Left lung (tissue), 10 donors: ENCODE measurements around the gene EMD. TPM values are rescaled to one million over a fixed set of nuclear protein-coding genes. Genes with fewer than 3 reads are reported as not detected.

Source experiments
- ATAC-seq: fragments of 200-7000 bp; cut with Tn5 transposase; one replicate; pipeline ENCODE4 v1.9.1; 2020; ENCODE audit warnings: moderate library complexity
- DNase-seq, 4 donors: peaks; one replicate each; pipeline ENCODE4 v3.0.0-alpha.2; 2013 to 2020
- H3K27ac ChIP-seq, 2 donors: fragments of 200-600 bp; sonication (generic) in 1 of 2; one replicate each; pipeline versions ENCODE4 v1.5.0 to v1.8.0; 2020 to 2021
- H3K27me3 ChIP-seq, 2 donors: fragments of 200-600 bp; sonication (generic) in 1 of 2; one replicate each; pipeline versions ENCODE4 v1.5.0 to v1.8.0; 2020 to 2021
- H3K36me3 ChIP-seq, 2 donors: fragments of 200-600 bp; sonication (generic) in 1 of 2; one replicate each; pipeline versions ENCODE4 v1.5.0 to v1.8.0; 2020 to 2021
- H3K4me1 ChIP-seq, 2 donors: fragments of 200-600 bp; one replicate each; pipeline ENCODE4 v1.8.0; 2021
- H3K4me3 ChIP-seq, 2 donors: fragments of 200-600 bp; sonication (generic) in 1 of 2; one replicate each; pipeline versions ENCODE4 v1.5.0 to v1.8.0; 2020 to 2021; ENCODE audit warnings: mild to moderate bottlenecking in 1 of 2
- H3K9me3 ChIP-seq, 2 donors: fragments of 200-600 bp; sonication (generic) in 1 of 2; one replicate each; pipeline versions ENCODE4 v1.5.0 to v1.8.0; 2020 to 2021
- intact Hi-C, 2 donors: fragments of 100-400 bp; cut with DNase I; formaldehyde crosslinking; loops; one replicate each; pipeline versions ENCODE4 v1.11.2 to v1.14.2; 2022
- polyA plus RNA-seq, 6 donors: library from polyadenylated mRNA; unstranded; fragments of 120-200 nt; gene quantifications; one replicate each; pipeline ENCODE4 v1.2.1, GENCODE V29; 2013; ENCODE audit not compliant: insufficient read length in 6 of 6
- total RNA-seq, 2 donors: library from RNA; stranded (reverse); fragmentation: NEBNext Ultra II Directional; extraction: Animal tissue kit (Norgen Biotek cat#: 25700); gene quantifications; one replicate each; pipeline ENCODE4 v1.2.1, GENCODE V29; 2021
- TF ChIP-seq, protein P1 (sequence below), 2 donors: fragments of 200-600 bp; sonication (generic) in 1 of 2; IDR thresholded peaks; one replicate each; pipeline versions ENCODE4 v1.5.0 to v1.8.0; 2021; ENCODE audit warnings: antibody characterized with exemption in 2 of 2
- donor health status: DM: no; HTN: yes; CAD: no.
- donor health status: DM: no; HTN: no; CAD: no.

Gene EMD
- total and polyA plus RNA-seq, 8 donors: 50.1 to 77.1 (median 64.1) TPM

DNA sequence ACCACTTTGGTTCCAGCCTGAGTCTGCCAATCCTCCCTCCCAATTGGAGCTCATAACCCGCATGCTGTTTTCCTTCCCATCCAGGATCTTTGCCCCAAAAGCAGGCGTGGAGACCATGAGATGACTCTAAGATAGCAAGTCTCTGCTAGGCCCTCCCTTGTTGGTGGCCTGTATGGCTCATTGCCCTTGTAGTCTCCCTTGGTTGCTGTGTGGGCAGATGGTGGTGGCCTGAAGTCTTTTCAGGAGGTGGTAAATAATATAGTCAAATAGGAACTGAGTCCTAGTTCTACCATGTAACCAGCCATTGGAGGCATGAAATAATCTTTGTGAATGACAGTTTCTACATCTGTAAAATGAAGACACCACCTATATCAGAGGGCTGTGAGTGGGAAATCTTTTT lies 50.6 kb downstream of the EMD start:
- Histone ChIP-seq H3K9me3 (no peaks in the 10 kb centered on the region), H3K27ac (peak overlapping the region in 1 of 2 donors; percentile 85), H3K27me3 (no peaks in the 10 kb centered on the region), H3K4me1 (peaks cover 0 to 35% of the 10 kb centered on the region in 2 donors), H3K4me3 (peak overlapping the region in 1 of 2 donors; percentile 80), H3K36me3 (peaks cover 0 to 31% of the 10 kb centered on the region in 2 donors)
- ATAC-seq (no peak), DNase-seq (no peak)
- intact Hi-C loops: no loop called here
- TF ChIP-seq, protein P1, sequence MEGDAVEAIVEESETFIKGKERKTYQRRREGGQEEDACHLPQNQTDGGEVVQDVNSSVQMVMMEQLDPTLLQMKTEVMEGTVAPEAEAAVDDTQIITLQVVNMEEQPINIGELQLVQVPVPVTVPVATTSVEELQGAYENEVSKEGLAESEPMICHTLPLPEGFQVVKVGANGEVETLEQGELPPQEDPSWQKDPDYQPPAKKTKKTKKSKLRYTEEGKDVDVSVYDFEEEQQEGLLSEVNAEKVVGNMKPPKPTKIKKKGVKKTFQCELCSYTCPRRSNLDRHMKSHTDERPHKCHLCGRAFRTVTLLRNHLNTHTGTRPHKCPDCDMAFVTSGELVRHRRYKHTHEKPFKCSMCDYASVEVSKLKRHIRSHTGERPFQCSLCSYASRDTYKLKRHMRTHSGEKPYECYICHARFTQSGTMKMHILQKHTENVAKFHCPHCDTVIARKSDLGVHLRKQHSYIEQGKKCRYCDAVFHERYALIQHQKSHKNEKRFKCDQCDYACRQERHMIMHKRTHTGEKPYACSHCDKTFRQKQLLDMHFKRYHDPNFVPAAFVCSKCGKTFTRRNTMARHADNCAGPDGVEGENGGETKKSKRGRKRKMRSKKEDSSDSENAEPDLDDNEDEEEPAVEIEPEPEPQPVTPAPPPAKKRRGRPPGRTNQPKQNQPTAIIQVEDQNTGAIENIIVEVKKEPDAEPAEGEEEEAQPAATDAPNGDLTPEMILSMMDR (IDR thresholded peaks at IDR 0.05): no peak

DNA sequence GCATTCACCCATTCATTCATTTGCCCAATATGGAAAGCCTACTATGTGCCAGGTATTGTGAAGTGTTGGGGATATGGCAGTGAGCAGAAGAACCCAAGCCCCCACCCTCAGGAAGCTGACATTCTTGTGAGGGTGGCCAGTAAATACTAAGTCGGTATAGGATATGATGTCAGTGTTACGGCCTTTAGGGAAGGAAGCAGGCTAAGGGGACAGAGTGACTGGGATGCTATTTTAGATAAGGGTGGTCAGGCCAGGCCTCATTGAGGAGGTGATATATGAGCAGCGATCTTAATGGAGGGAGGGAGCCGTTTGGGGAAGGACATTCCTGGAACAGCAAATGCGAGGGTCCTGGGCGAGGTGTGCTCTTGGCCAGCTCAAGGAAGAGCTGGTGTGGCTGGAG lies 51.4 kb downstream of the EMD start:
- H3K4me3 ChIP-seq: peak overlapping the region in 1 of 2 donors; percentile 80
- ATAC-seq (no peak), DNase-seq (no peak)
- intact Hi-C loops: no loop called here
- peak overlapping the region; percentile 39 to 80 for H3K27ac ChIP-seq
- peaks cover 0 to 35% of the 10 kb centered on the region in 2 donors for H3K4me1 ChIP-seq
- no peaks in the 10 kb centered on the region for H3K9me3 ChIP-seq
- no peaks in the 10 kb centered on the region for H3K27me3 ChIP-seq
- TF ChIP-seq, protein P1 (IDR thresholded peaks at IDR 0.05): no peak
- peaks cover 0 to 38% of the 10 kb centered on the region in 2 donors for H3K36me3 ChIP-seq

DNA sequence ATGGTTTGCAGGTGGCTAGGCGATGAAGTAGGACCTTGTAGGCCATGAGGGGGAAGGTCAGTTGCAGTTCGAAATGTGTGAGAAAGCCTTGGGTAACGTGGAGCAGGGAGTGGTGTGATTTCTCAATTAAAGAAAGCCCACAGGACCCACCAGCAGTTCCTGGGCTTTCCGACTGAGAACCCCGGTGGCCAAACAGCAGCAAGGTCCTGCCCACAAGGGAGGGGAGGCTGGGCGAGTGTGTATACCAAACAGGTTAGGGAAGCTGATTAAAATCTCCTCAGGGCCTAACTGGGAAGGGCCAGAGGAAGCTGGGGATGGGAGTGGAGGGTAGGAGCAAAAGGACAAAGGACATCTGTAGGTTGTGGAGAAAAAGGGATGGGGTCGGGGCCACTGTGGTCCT lies 51.8 kb downstream of the EMD start:
- Histone ChIP-seq H3K4me3 (peak overlapping the region in 1 of 2 donors; percentile 80), H3K4me1 (peaks cover 0 to 37% of the 10 kb centered on the region in 2 donors), H3K9me3 (no peaks in the 10 kb centered on the region), H3K27me3 (no peaks in the 10 kb centered on the region), H3K36me3 (peaks cover 0 to 43% of the 10 kb centered on the region in 2 donors), H3K27ac (peak overlapping the region; percentile 39 to 80)
- intact Hi-C loops: no loop called here
- ATAC-seq: no peak
- TF ChIP-seq, protein P1 (IDR thresholded peaks at IDR 0.05): no peak
- DNase-seq: no peak

Other genes starting within 250 kb of the EMD start
- gene OPN1LW, start 235.1 kb upstream of the EMD start, total RNA-seq: not detected
- gene OPN1LW, start 235.1 kb upstream of the EMD start, polyA plus RNA-seq: not detected
- gene OPN1MW, start 196.7 kb upstream of the EMD start, total RNA-seq: not detected
- not detected for gene OPN1MW, start 196.7 kb upstream of the EMD start, polyA plus RNA-seq
- gene OPN1MW2, start 159.5 kb upstream of the EMD start, total RNA-seq: not detected
- gene OPN1MW2, start 159.5 kb upstream of the EMD start, polyA plus RNA-seq: not detected
- gene OPN1MW3, start 121.7 kb upstream of the EMD start, total RNA-seq: not detected
- not detected for gene OPN1MW3, start 121.7 kb upstream of the EMD start, polyA plus RNA-seq
- not detected for gene TEX28, start 84.2 kb upstream of the EMD start, total RNA-seq
- gene TEX28, start 84.2 kb upstream of the EMD start, polyA plus RNA-seq: not detected
- under 1 TPM in 1 of 2 donors, not detected in 1; 0.47 TPM for gene TKTL1, start 83.5 kb upstream of the EMD start, total RNA-seq
- gene TKTL1, start 83.5 kb upstream of the EMD start, polyA plus RNA-seq: under 1 TPM; 0.27 to 0.52 (median 0.37) TPM
- 1,000 to 10,000 TPM; 1,139 to 1,793 TPM for gene FLNA, start 4.7 kb upstream of the EMD start, total RNA-seq
- 100 to 1,000 TPM; 434 to 671 (median 559) TPM for gene FLNA, start 4.7 kb upstream of the EMD start, polyA plus RNA-seq
- 1,000 to 10,000 TPM; 2,309 to 2,455 TPM for gene RPL10, start 19.1 kb downstream of the EMD start, total RNA-seq
- gene RPL10, start 19.1 kb downstream of the EMD start, polyA plus RNA-seq: 1,000 to 10,000 TPM; 4,648 to 5,478 (median 4,971) TPM
- gene DNASE1L1, start 30.0 kb downstream of the EMD start, total RNA-seq: 10 to 100 TPM; 34.7 to 36.1 TPM
- gene DNASE1L1, start 30.0 kb downstream of the EMD start, polyA plus RNA-seq: 10 to 100 TPM in 4 of 6 donors, 1 to 10 TPM in 2; 8.8 to 11.3 (median 10.2) TPM
- 10 to 100 TPM; 34.7 to 45.5 TPM for gene TAFAZZIN, start 32.2 kb downstream of the EMD start, total RNA-seq
- 10 to 100 TPM; 33.9 to 44.8 (median 38.1) TPM for gene TAFAZZIN, start 32.2 kb downstream of the EMD start, polyA plus RNA-seq
- 100 to 1,000 TPM; 139 to 168 TPM for gene ATP6AP1, start 49.4 kb downstream of the EMD start, total RNA-seq
- 10 to 100 TPM; 89.4 to 99.8 (median 97.3) TPM for gene ATP6AP1, start 49.4 kb downstream of the EMD start, polyA plus RNA-seq
- 100 to 1,000 TPM; 107 to 108 TPM for gene GDI1, start 57.9 kb downstream of the EMD start, total RNA-seq
- gene GDI1, start 57.9 kb downstream of the EMD start, polyA plus RNA-seq: 100 to 1,000 TPM; 119 to 163 (median 137) TPM
- gene FAM50A, start 64.8 kb downstream of the EMD start, total RNA-seq: 10 to 100 TPM; 72.6 to 82.1 TPM
- 10 to 100 TPM; 43.1 to 58.3 (median 46.4) TPM for gene FAM50A, start 64.8 kb downstream of the EMD start, polyA plus RNA-seq
- 10 to 100 TPM; 62.4 to 83.6 TPM for gene PLXNA3, start 79.0 kb downstream of the EMD start, total RNA-seq
- gene PLXNA3, start 79.0 kb downstream of the EMD start, polyA plus RNA-seq: 10 to 100 TPM; 48.7 to 77.9 (median 58.6) TPM
- gene LAGE3, start 100.0 kb downstream of the EMD start, total RNA-seq: 10 to 100 TPM; 20.9 to 21.0 TPM
- 10 to 100 TPM; 14.9 to 24.2 (median 18.4) TPM for gene LAGE3, start 100.0 kb downstream of the EMD start, polyA plus RNA-seq
- gene UBL4A, start 107.3 kb downstream of the EMD start, total RNA-seq: 10 to 100 TPM; 33.4 to 37.9 TPM
- gene UBL4A, start 107.3 kb downstream of the EMD start, polyA plus RNA-seq: 10 to 100 TPM; 24.7 to 32.3 (median 27.2) TPM
- gene SLC10A3, start 111.3 kb downstream of the EMD start, total RNA-seq: 10 to 100 TPM; 25.1 to 26.8 TPM
- 10 to 100 TPM; 13.3 to 22.7 (median 18.2) TPM for gene SLC10A3, start 111.3 kb downstream of the EMD start, polyA plus RNA-seq
- gene FAM3A, start 136.9 kb downstream of the EMD start, total RNA-seq: 10 to 100 TPM; 35.3 to 43.6 TPM
- 10 to 100 TPM; 27.1 to 45.3 (median 34.1) TPM for gene FAM3A, start 136.9 kb downstream of the EMD start, polyA plus RNA-seq
- 100 to 1,000 TPM in 1 of 2 donors, 10 to 100 TPM in 1; 66.8 to 109 TPM for gene G6PD, start 167.6 kb downstream of the EMD start, total RNA-seq
- gene G6PD, start 167.6 kb downstream of the EMD start, polyA plus RNA-seq: 10 to 100 TPM; 34.8 to 46.4 (median 38.3) TPM
- 10 to 100 TPM; 28.1 to 52.5 TPM for gene IKBKG, start 168.3 kb downstream of the EMD start, total RNA-seq
- 10 to 100 TPM; 14.2 to 23.0 (median 15.1) TPM for gene IKBKG, start 168.3 kb downstream of the EMD start, polyA plus RNA-seq
- not detected for gene CTAG1A, start 205.8 kb downstream of the EMD start, total RNA-seq
- not detected for gene CTAG1A, start 205.8 kb downstream of the EMD start, polyA plus RNA-seq
- gene CTAG1B, start 240.0 kb downstream of the EMD start, total RNA-seq: not detected
- not detected for gene CTAG1B, start 240.0 kb downstream of the EMD start, polyA plus RNA-seq